Neural cell (in vitro differentiated cells): ENCODE results near the gene COL4A2. TPM values are rescaled to one million over a fixed set of nuclear protein-coding genes. Genes with fewer than 3 reads are reported as not detected.

Source experiments
- H2AFZ ChIP-seq: fragments of 200-600, 300-800 bp; sonication (generic), shearing (Covaris generic); 2 replicates; pipeline ENCODE4 v1.6.0; 2014; ENCODE audit warnings: low read depth, mild to moderate bottlenecking, antibody characterized with exemption, low read length, moderate library complexity
- H3F3A ChIP-seq: fragments of 200-600 bp; shearing (Covaris generic); 2 replicates; pipeline ENCODE4 v1.6.1; 2016; ENCODE audit warnings: mild to moderate bottlenecking, moderate library complexity, mixed read lengths, antibody characterized with exemption, low read length; ENCODE audit not compliant: insufficient read depth, poor library complexity, severe bottlenecking
- H3K27ac ChIP-seq: fragments of 200-600, 300-800 bp; sonication (generic), shearing (Covaris generic); 2 replicates; pipeline ENCODE4 v1.5.1; 2014; ENCODE audit warnings: mild to moderate bottlenecking, low read length, moderate library complexity
- H3K27me3 ChIP-seq: fragments of 300-800, 200-600 bp; sonication (generic), shearing (Covaris generic); 2 replicates; pipeline ENCODE4 v1.6.0; 2014; ENCODE audit warnings: mild to moderate bottlenecking, low read depth, low read length, moderate library complexity; ENCODE audit not compliant: insufficient read depth
- H3K36me3 ChIP-seq: fragments of 300-800, 200-600 bp; sonication (generic), shearing (Covaris generic); 2 replicates; pipeline ENCODE4 v1.5.1; 2014; ENCODE audit warnings: mild to moderate bottlenecking, antibody characterized with exemption, low read length, moderate library complexity; ENCODE audit not compliant: insufficient read depth
- H3K4me2 ChIP-seq: fragments of 300-800, 200-600 bp; sonication (generic), shearing (Covaris generic); 2 replicates; pipeline ENCODE4 v1.6.0; 2014; ENCODE audit warnings: mild to moderate bottlenecking, low read length
- H3K4me3 ChIP-seq: fragments of 300-800, 200-600 bp; sonication (generic), shearing (Covaris generic); 2 replicates; pipeline ENCODE4 v1.5.1; 2014; ENCODE audit warnings: mild to moderate bottlenecking, low read length, moderate library complexity
- H3K79me2 ChIP-seq: fragments of 200-600 bp; shearing (Covaris generic); replicated peaks from 2 replicates; pipeline ENCODE4 v1.6.0; 2014; ENCODE audit warnings: mild to moderate bottlenecking, low read length, moderate library complexity; ENCODE audit not compliant: insufficient read depth
- H3K9ac ChIP-seq: fragments of 300-800, 200-600 bp; sonication (generic), shearing (Covaris generic); 2 replicates; pipeline ENCODE4 v1.6.1; 2016; ENCODE audit warnings: mild to moderate bottlenecking, low read length, mixed read lengths
- H3K9me2 ChIP-seq: fragments of 200-600 bp; shearing (Covaris generic); 2 replicates; pipeline ENCODE4 v1.6.1; 2016; ENCODE audit warnings: mild to moderate bottlenecking, low read length, mixed read lengths; ENCODE audit not compliant: insufficient read depth
- H3K9me3 ChIP-seq: fragments of 200-600, 300-800 bp; sonication (generic), shearing (Covaris generic); 2 replicates; pipeline ENCODE4 v1.6.1; 2016; ENCODE audit warnings: mild to moderate bottlenecking, mixed run types, low read length, moderate library complexity, mixed read lengths
- H4K20me1 ChIP-seq: fragments of 200-600 bp; shearing (Covaris generic); 2 replicates; pipeline ENCODE4 v1.6.1; 2016; ENCODE audit warnings: mild to moderate bottlenecking, mixed run types; ENCODE audit not compliant: insufficient read depth
- CTCF ChIP-seq: fragments of 450-650 bp; IDR thresholded peaks from 2 replicates; pipeline ENCODE4 v1.5.1; 2014; ENCODE audit warnings: antibody characterized with exemption, mild to moderate bottlenecking, moderate library complexity; ENCODE audit not compliant: poor library complexity, severe bottlenecking
- EP300 ChIP-seq: fragments of 450-650 bp; conservative IDR thresholded peaks from 2 replicates; pipeline ENCODE4 v1.6.1; 2014; ENCODE audit warnings: antibody characterized with exemption, mild to moderate bottlenecking, moderate library complexity; ENCODE audit not compliant: poor library complexity, severe bottlenecking
- EZH2 ChIP-seq: fragments of 200-600, 300-800 bp; shearing (Covaris generic), sonication (generic); IDR thresholded peaks from 2 replicates; pipeline ENCODE4 v1.6.1; 2014; ENCODE audit warnings: antibody characterized with exemption, low read length, borderline replicate concordance, mild to moderate bottlenecking; ENCODE audit not compliant: insufficient read depth, poor library complexity, severe bottlenecking
- MXI1 ChIP-seq: fragments of 450-650 bp; conservative IDR thresholded peaks from 2 replicates; pipeline ENCODE4 v1.6.1; 2014; ENCODE audit warnings: antibody characterized with exemption, mild to moderate bottlenecking; ENCODE audit not compliant: poor library complexity, severe bottlenecking
- POLR2AphosphoS5 ChIP-seq: IDR thresholded peaks from 2 replicates; pipeline ENCODE4 v1.6.1; 2012
- RAD21 ChIP-seq: fragments of 450-650 bp; conservative IDR thresholded peaks from 2 replicates; pipeline ENCODE4 v1.6.1; 2014; ENCODE audit warnings: antibody characterized with exemption, mild to moderate bottlenecking, moderate library complexity
- REST ChIP-seq: IDR thresholded peaks from 2 replicates; pipeline ENCODE4 v1.6.1; 2012; ENCODE audit warnings: borderline replicate concordance
- SMC3 ChIP-seq: fragments of 450-650 bp; conservative IDR thresholded peaks from 2 replicates; pipeline ENCODE4 v1.6.1; 2014; ENCODE audit warnings: antibody characterized with exemption, mild to moderate bottlenecking, moderate library complexity; ENCODE audit not compliant: poor library complexity
- TAF1 ChIP-seq: IDR thresholded peaks from 2 replicates; pipeline ENCODE4 v1.6.1; 2012; ENCODE audit warnings: low read depth
- polyA plus RNA-seq: library from polyadenylated mRNA; depleted of rRNA; stranded (reverse); fragments of >200 nt; gene quantifications from 2 replicates; pipeline ENCODE4 v1.2.3, GENCODE V29; 2014

COL4A2 gene
- polyA plus RNA-seq, 1 donor from 2014 or later: 30.8 TPM

DNA sequence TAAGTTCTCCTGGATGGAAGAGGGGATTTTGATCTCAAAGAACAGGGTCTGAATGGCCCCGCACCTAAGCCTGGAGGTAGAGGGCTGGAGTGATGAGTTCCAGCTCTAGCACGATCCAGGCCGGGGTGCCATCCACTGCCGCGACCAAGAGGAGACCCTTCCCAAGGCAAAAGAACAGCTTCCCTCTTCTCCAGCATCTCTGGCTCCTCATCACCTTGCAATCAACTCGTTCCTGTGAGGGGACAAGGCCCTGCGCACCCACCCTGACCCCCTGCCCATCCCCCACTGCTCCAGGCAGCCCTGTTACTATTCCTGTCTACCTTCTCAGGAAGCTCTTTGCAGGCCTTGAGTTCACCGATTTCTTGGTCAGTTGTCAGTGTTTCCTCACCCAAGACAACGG lies 17.9 kb upstream of the COL4A2 start:
- H4K20me1 ChIP-seq: no peaks in the 10 kb centered on the region
- H3K27me3 ChIP-seq: no peaks in the 10 kb centered on the region
- no peak overlapping the region for H3K4me2 ChIP-seq
- no peak overlapping the region for H3K4me3 ChIP-seq
- no peaks in the 10 kb centered on the region for H3K79me2 ChIP-seq
- no peak for TF ChIP-seq RAD21
- TF ChIP-seq TAF1: no peak
- no peak for TF ChIP-seq EP300
- TF ChIP-seq SMC3: no peak
- TF ChIP-seq MXI1: no peak
- no peak for TF ChIP-seq CTCF
- no peak for TF ChIP-seq EZH2
- TF ChIP-seq POLR2AphosphoS5: no peak
- no peak overlapping the region for H3K27ac ChIP-seq
- H3F3A ChIP-seq: no peaks in the 10 kb centered on the region
- H2AFZ ChIP-seq: no peak overlapping the region
- no peaks in the 10 kb centered on the region for H3K36me3 ChIP-seq
- H3K9ac ChIP-seq: no peak overlapping the region
- no peaks in the 10 kb centered on the region for H3K9me3 ChIP-seq
- no peaks in the 10 kb centered on the region for H3K9me2 ChIP-seq

DNA sequence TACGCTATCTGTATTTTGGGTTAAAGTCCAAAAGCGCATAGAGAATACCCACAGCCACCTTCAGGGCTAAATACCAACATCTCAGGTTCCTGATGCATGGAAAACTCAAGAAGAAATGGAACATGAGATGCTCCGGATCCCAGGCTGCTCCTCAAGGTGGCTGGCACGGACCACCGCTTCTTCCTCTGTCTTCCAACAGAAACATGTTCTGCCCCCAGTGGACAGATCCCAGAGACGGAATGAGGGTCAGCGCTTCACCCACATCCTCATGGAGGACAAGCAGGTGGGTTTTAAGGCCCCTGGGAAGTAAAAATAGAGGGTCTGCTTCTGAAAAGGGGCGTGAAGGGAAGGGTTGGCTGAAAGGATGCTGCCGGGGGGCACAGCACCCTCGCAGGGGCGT lies 17.4 kb upstream of the COL4A2 start:
- Histone ChIP-seq H3K36me3 (no peaks in the 10 kb centered on the region), H2AFZ (no peak overlapping the region), H3K9me2 (no peaks in the 10 kb centered on the region), H3K4me3 (no peak overlapping the region), H3K9me3 (no peaks in the 10 kb centered on the region), H3K9ac (no peak overlapping the region), H3K27me3 (no peaks in the 10 kb centered on the region), H3K79me2 (no peaks in the 10 kb centered on the region), H3K4me2 (no peak overlapping the region), H4K20me1 (no peaks in the 10 kb centered on the region), H3F3A (no peaks in the 10 kb centered on the region), H3K27ac (no peak overlapping the region)
- TF ChIP-seq SMC3 (no peak), EZH2 (no peak), CTCF (no peak), TAF1 (no peak), EP300 (no peak), MXI1 (no peak), REST (no peak), RAD21 (no peak), POLR2AphosphoS5 (no peak)
